B cell (primary cell): Measurements from ENCODE around the gene ARMC6. TPM values are rescaled to one million over a fixed set of nuclear protein-coding genes. Genes with fewer than 3 reads are reported as not detected.

Experiments used
- ATAC-seq: fragments of 200-7000 bp; cut with Tn5 transposase; one replicate; pipeline ENCODE4 v1.10.0; 2021; ENCODE audit warnings: low read depth, mild to moderate bottlenecking, moderate number of reproducible peaks, moderate library complexity
- CTCF ChIA-PET: fragments of 350-600 bp; sonication (Branson Sonifier 250); formaldehyde crosslinking; loops from one replicate; lab custom pipeline; 2021; ENCODE audit warnings: antibody characterized with exemption, inconsistent platforms; lab: Charles Lee
- POLR2A ChIA-PET: fragments of 350-600 bp; sonication (Branson Sonifier 250); formaldehyde crosslinking; loops from one replicate; lab custom pipeline; 2021; ENCODE audit warnings: antibody characterized with exemption; lab: Charles Lee
- DNase-seq: peaks from one replicate; pipeline ENCODE4 v3.0.0; 2013
- H2AFZ ChIP-seq: 2 replicates; pipeline ENCODE4 v1.6.1; 2012; ENCODE audit warnings: mild to moderate bottlenecking, low read depth, low read length; ENCODE audit not compliant: insufficient read depth, poor library complexity, severe bottlenecking
- H3K27ac ChIP-seq, 2 donors: 1 replicate in 1 of 2; 2 replicates in 1 of 2; pipeline ENCODE4 v1.5.1; 2012 to 2013; ENCODE audit warnings: low read length in 2 of 2, mild to moderate bottlenecking in 2 of 2, moderate library complexity in 1 of 2
- H3K27me3 ChIP-seq, 4 experiments: fragments of 200-600 bp in 1 of 4; sonication (generic) in 1 of 4; replicated peaks in 1 of 4; 1 replicate in 2 of 4; 2 replicates in 2 of 4; pipeline versions ENCODE4 v1.6.1 to v1.7.0; 2013 to 2016; ENCODE audit warnings: low read length in 3 of 4, mild to moderate bottlenecking in 2 of 4, mixed read lengths in 1 of 4, moderate library complexity in 1 of 4; ENCODE audit not compliant: insufficient read depth in 4 of 4, control insufficient read depth in 3 of 4; ENCODE audit errors: control extremely low read depth in 1 of 4
- H3K36me3 ChIP-seq, 2 experiments: replicated peaks in 1 of 2; 1 replicate in 1 of 2; 2 replicates in 1 of 2; pipeline versions ENCODE4 v1.6.1 to v1.7.1; 2013; ENCODE audit warnings: low read length in 1 of 2; ENCODE audit not compliant: insufficient read depth in 2 of 2, control insufficient read depth in 1 of 2; ENCODE audit errors: control extremely low read depth in 1 of 2, extremely low read depth in 1 of 2
- H3K4me1 ChIP-seq, 2 donors: fragments of 200-600 bp in 1 of 2; sonication (generic) in 1 of 2; 1 replicate in 1 of 2; 2 replicates in 1 of 2; pipeline versions ENCODE4 v1.5.1 to v1.6.1; 2013 to 2017; ENCODE audit warnings: low read length in 2 of 2; ENCODE audit not compliant: control insufficient read depth in 2 of 2, insufficient read depth in 2 of 2
- H3K4me2 ChIP-seq: replicated peaks from 2 replicates; pipeline ENCODE3; 2012; ENCODE audit warnings: mild to moderate bottlenecking, low read depth, low read length; ENCODE audit not compliant: poor library complexity, severe bottlenecking
- H3K4me3 ChIP-seq, 5 experiments: fragments of 200-600 bp in 1 of 5; sonication (generic) in 1 of 5; 1 replicate in 3 of 5; 2 replicates in 2 of 5; pipeline versions ENCODE4 v1.5.1 to v1.7.0; 2011 to 2016; ENCODE audit warnings: low read length in 4 of 5, mild to moderate bottlenecking in 4 of 5, low read depth in 2 of 5, control low read depth in 1 of 5, moderate library complexity in 1 of 5; ENCODE audit not compliant: insufficient read depth in 1 of 5; ENCODE audit errors: control extremely low read depth in 1 of 5, extremely low read depth in 1 of 5
- H3K79me2 ChIP-seq: fragments of 200-600 bp; sonication (generic); one replicate; pipeline ENCODE4 v1.6.0; 2016; ENCODE audit warnings: low read length; ENCODE audit not compliant: control insufficient read depth, insufficient read depth
- H3K9ac ChIP-seq: fragments of 200-600 bp; sonication (generic); 2 replicates; pipeline ENCODE4 v1.6.1; 2017; ENCODE audit warnings: mild to moderate bottlenecking, low read length, moderate library complexity
- H3K9me3 ChIP-seq, 3 donors: one replicate each; pipeline versions ENCODE4 v1.6.1 to v1.7.1; 2013; ENCODE audit warnings: low read length in 2 of 3; ENCODE audit not compliant: control insufficient read depth in 2 of 3, insufficient read depth in 1 of 3; ENCODE audit errors: control extremely low read depth in 1 of 3
- H4K20me1 ChIP-seq: 2 replicates; pipeline ENCODE4 v1.6.0; 2012; ENCODE audit warnings: mild to moderate bottlenecking, low read length; ENCODE audit not compliant: insufficient read depth, control insufficient read depth, poor library complexity, severe bottlenecking
- H3K27ac Mint-ChIP-seq: one replicate; pipeline ENCODE4 v1.8.0; 2021; ENCODE audit warnings: mixed read lengths
- H3K27me3 Mint-ChIP-seq: one replicate; pipeline ENCODE4 v1.8.0; 2021; ENCODE audit warnings: mixed read lengths
- H3K4me1 Mint-ChIP-seq: one replicate; pipeline ENCODE4 v1.8.0; 2021; ENCODE audit warnings: mixed read lengths
- H3K4me3 Mint-ChIP-seq: one replicate; pipeline ENCODE4 v1.8.0; 2021; ENCODE audit warnings: mixed read lengths
- H3K9me3 Mint-ChIP-seq: one replicate; pipeline ENCODE4 v1.8.0; 2022; ENCODE audit warnings: mixed read lengths; ENCODE audit not compliant: insufficient read depth
- EZH2 ChIP-seq: IDR thresholded peaks from 2 replicates; pipeline ENCODE4 v1.6.1; 2012; ENCODE audit warnings: borderline replicate concordance, low read depth, mild to moderate bottlenecking, moderate library complexity, low read length; ENCODE audit not compliant: insufficient read depth, poor library complexity, severe bottlenecking
- WGBS: methylation state at CpG from one replicate; pipeline ENCODE4 v1.1.5; 2013; ENCODE audit warnings: missing lambda C conversion rate; ENCODE audit not compliant: insufficient coverage; 5-methylcytosine and 5-hydroxymethylcytosine counted together
- intact Hi-C: fragments of 100-400 bp; cut with micrococcal nuclease; formaldehyde crosslinking; loops from one replicate; pipeline ENCODE4 v1.10.0; 2022
- polyA plus RNA-seq: library from polyadenylated mRNA; depleted of rRNA; stranded (reverse); fragments of >200 nt; gene quantifications from 2 replicates; pipeline ENCODE4 v1.2.3, GENCODE V29; 2012
- total RNA-seq, 2 donors: library from RNA; stranded (reverse); fragments of 120-200 nt in 1 of 2; gene quantifications; 1 replicate in 1 of 2; 2 replicates in 1 of 2; pipeline versions ENCODE4 v1.2.3 to v1.2.4, GENCODE V29; 2013 to 2022
- TF ChIP-seq, protein P1 (sequence below): fragments of 200-600 bp; IDR thresholded peaks from one replicate; pipeline ENCODE4 v1.8.0; 2022; ENCODE audit warnings: antibody characterized with exemption, mild to moderate bottlenecking

The ARMC6 gene
- total and polyA plus RNA-seq, 2 donors (not counting 1 experiment from before 2014, with no cell fraction given) = 15.2 to 27.6 TPM

GRCh38 chr19:19079571-19079970 is 46.2 kb downstream of the ARMC6 start:
- H3K27ac Mint-ChIP-seq = peak overlapping the region; percentile 10
- Histone ChIP-seq H3K27ac (no peak overlapping the region), H3K27me3 (no peaks in the 10 kb centered on the region), H3K4me2 (no peak overlapping the region), H2AFZ (no peak overlapping the region), H3K36me3 (peaks cover 3 to 32% of the 10 kb centered on the region in 2 experiments), H3K9me3 (no peaks in the 10 kb centered on the region), H3K79me2 (peaks cover 83% of the 10 kb centered on the region), H3K4me3 (no peak overlapping the region), H3K4me1 (peaks cover 0 to 9% of the 10 kb centered on the region in 2 donors), H3K9ac (no peak overlapping the region), H4K20me1 (peaks cover 93% of the 10 kb centered on the region)
- ATAC-seq (no peak), DNase-seq (no peak)
- intact Hi-C loops = no loop called here
- ChIA-PET POLR2A (no interaction called here), CTCF (no interaction called here)
- peaks cover 40% of the 10 kb centered on the region for H3K4me1 Mint-ChIP-seq
- H3K9me3 Mint-ChIP-seq = no peaks in the 10 kb centered on the region
- no CpG with 5 or more reads among the region's 1 CpG for WGBS
- TF ChIP-seq, protein P1, sequence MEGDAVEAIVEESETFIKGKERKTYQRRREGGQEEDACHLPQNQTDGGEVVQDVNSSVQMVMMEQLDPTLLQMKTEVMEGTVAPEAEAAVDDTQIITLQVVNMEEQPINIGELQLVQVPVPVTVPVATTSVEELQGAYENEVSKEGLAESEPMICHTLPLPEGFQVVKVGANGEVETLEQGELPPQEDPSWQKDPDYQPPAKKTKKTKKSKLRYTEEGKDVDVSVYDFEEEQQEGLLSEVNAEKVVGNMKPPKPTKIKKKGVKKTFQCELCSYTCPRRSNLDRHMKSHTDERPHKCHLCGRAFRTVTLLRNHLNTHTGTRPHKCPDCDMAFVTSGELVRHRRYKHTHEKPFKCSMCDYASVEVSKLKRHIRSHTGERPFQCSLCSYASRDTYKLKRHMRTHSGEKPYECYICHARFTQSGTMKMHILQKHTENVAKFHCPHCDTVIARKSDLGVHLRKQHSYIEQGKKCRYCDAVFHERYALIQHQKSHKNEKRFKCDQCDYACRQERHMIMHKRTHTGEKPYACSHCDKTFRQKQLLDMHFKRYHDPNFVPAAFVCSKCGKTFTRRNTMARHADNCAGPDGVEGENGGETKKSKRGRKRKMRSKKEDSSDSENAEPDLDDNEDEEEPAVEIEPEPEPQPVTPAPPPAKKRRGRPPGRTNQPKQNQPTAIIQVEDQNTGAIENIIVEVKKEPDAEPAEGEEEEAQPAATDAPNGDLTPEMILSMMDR = no peak
- no peak for TF ChIP-seq EZH2
- no peak overlapping the region for H3K4me3 Mint-ChIP-seq
- H3K27me3 Mint-ChIP-seq = no peaks in the 10 kb centered on the region

DNA sequence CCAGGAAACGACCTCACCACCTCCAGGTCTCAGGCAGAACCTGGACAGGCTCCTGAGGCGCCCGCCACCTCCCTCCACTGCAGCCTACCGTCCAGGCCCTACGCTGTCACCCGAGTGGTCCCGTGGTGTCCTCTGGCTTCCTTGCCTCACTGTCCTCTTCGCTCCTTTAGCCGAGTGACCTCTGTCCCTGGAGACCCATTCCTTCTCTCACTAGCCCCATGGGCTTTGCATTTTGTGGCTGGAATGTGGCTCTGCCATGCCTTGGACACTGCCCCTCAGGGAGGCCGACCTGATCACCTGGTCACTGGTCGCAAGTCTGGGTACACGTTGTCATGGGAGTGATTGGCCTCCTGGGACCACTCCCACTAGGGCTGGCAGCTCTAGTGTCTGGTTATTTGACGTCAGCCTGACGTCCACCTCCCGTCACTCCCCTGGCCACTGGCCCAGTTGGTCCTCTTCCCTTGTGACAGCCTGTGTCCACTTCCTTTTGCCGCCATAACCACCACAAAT is 48.3 kb downstream of the ARMC6 start:
- no peak overlapping the region for H3K4me2 ChIP-seq
- no peaks in the 10 kb centered on the region for H3K27me3 ChIP-seq
- H3K9me3 ChIP-seq = no peaks in the 10 kb centered on the region
- ChIA-PET POLR2A (no interaction called here), CTCF (interaction anchor here (1.5 kb wide), 1 partner anchor 17 kb away, joined by 3 read pairs; no protein-coding TSS in a partner anchor)
- intact Hi-C loops = no loop called here
- ATAC-seq = no peak
- H3K79me2 ChIP-seq = peaks cover 79% of the 10 kb centered on the region
- H3K4me1 ChIP-seq = peaks cover 0 to 9% of the 10 kb centered on the region in 2 donors
- H3K27ac ChIP-seq = no peak overlapping the region
- peaks cover 0 to 29% of the 10 kb centered on the region in 2 experiments for H3K36me3 ChIP-seq
- Mint-ChIP-seq H3K9me3 (no peaks in the 10 kb centered on the region), H3K4me3 (no peak overlapping the region), H3K4me1 (peaks cover 31% of the 10 kb centered on the region), H3K27ac (peak overlapping the region; percentile 37), H3K27me3 (no peaks in the 10 kb centered on the region)
- TF ChIP-seq, protein P1 = no peak
- TF ChIP-seq EZH2 = no peak
- H3K9ac ChIP-seq = no peak overlapping the region
- no peak overlapping the region for H2AFZ ChIP-seq
- peaks cover 88% of the 10 kb centered on the region for H4K20me1 ChIP-seq
- 95% methylated on average over 15 of the region's 16 CpGs for WGBS
- no peak for DNase-seq
- H3K4me3 ChIP-seq = no peak overlapping the region
